OCI-LY7 (cell line): ENCODE measurements around the gene LSAMP. TPM values are rescaled to one million over a fixed set of nuclear protein-coding genes. Genes with fewer than 3 reads are reported as not detected.

Experiments
- BruUV-seq: library from RNA; stranded (reverse); fragments of 400-500 nt; replicated peaks from 2 replicates; lab custom pipeline; 2021; lab: Mats Ljungman, UMichigan
- CTCF ChIA-PET: fragments of 300-600 bp; sonication (Branson Sonifier 250); formaldehyde crosslinking; loops from one replicate; lab custom pipeline; 2022; ENCODE audit warnings: antibody characterized with exemption; ENCODE audit not compliant: unreplicated experiment; lab: Charles Lee
- POLR2A ChIA-PET: fragments of 300-600 bp; sonication (Branson Sonifier 250); formaldehyde crosslinking; loops from one replicate; lab custom pipeline; 2022; ENCODE audit warnings: antibody characterized with exemption; lab: Charles Lee
- DNase-seq: peaks from one replicate; pipeline ENCODE4 v3.0.0-alpha.2; 2015; ENCODE audit warnings: low spot score
- H2AFZ ChIP-seq: fragments of 200-600 bp; sonication (generic), shearing (Covaris generic); 2 replicates; pipeline ENCODE4 v1.6.1; 2014; ENCODE audit warnings: mild to moderate bottlenecking, antibody characterized with exemption, low read length, moderate library complexity
- H3K27ac ChIP-seq: fragments of 200-600 bp; sonication (generic); 2 replicates; pipeline ENCODE4 v1.5.1; 2014; ENCODE audit warnings: mixed run types, low read depth, mild to moderate bottlenecking, moderate library complexity, low read length, inconsistent platforms; ENCODE audit not compliant: poor library complexity, severe bottlenecking
- H3K36me3 ChIP-seq: fragments of 200-600 bp; sonication (generic); 2 replicates; pipeline ENCODE4 v1.6.1; 2014; ENCODE audit warnings: mild to moderate bottlenecking, antibody characterized with exemption, low read length, moderate library complexity, mixed read lengths; ENCODE audit not compliant: insufficient read depth
- H3K4me1 ChIP-seq: fragments of 200-600 bp; sonication (generic); 2 replicates; pipeline ENCODE4 v1.5.1; 2014; ENCODE audit warnings: mild to moderate bottlenecking, low read length; ENCODE audit not compliant: insufficient read depth, poor library complexity, severe bottlenecking
- H3K4me2 ChIP-seq: fragments of 200-600 bp; sonication (generic); 2 replicates; pipeline ENCODE4 v1.6.1; 2014; ENCODE audit warnings: mild to moderate bottlenecking, low read length
- H3K4me3 ChIP-seq: fragments of 200-600 bp; sonication (generic); 2 replicates; pipeline ENCODE4 v1.5.1; 2014; ENCODE audit warnings: mild to moderate bottlenecking, low read depth, low read length; ENCODE audit not compliant: poor library complexity, severe bottlenecking
- H3K79me2 ChIP-seq: fragments of 200-600 bp; sonication (generic); 2 replicates; pipeline ENCODE4 v1.6.1; 2016; ENCODE audit warnings: low read depth, mild to moderate bottlenecking, low read length, moderate library complexity, mixed read lengths; ENCODE audit not compliant: insufficient read depth
- H3K9me2 ChIP-seq: fragments of 200-600 bp; sonication (generic); 2 replicates; pipeline ENCODE4 v1.6.1; 2016; ENCODE audit warnings: mild to moderate bottlenecking, low read length, mixed read lengths; ENCODE audit not compliant: insufficient read depth
- H3K9me3 ChIP-seq: fragments of 200-600 bp; sonication (generic); 2 replicates; pipeline ENCODE4 v1.6.1; 2014; ENCODE audit warnings: mild to moderate bottlenecking, mixed run types, low read length, mixed read lengths
- H4K20me1 ChIP-seq: fragments of 200-600 bp; sonication (generic); 2 replicates; pipeline ENCODE4 v1.6.1; 2014; ENCODE audit warnings: mild to moderate bottlenecking, antibody characterized with exemption, low read length, moderate library complexity, mixed read lengths; ENCODE audit not compliant: insufficient read depth
- CTCF ChIP-seq: fragments of 200-600 bp; sonication (generic); conservative IDR thresholded peaks from 2 replicates; pipeline ENCODE4 v1.5.1; 2014; ENCODE audit warnings: mild to moderate bottlenecking, antibody characterized with exemption, low read length, moderate library complexity, mixed read lengths
- EZH2phosphoT487 ChIP-seq: fragments of 200-600 bp; sonication (generic); IDR thresholded peaks from 2 replicates; pipeline ENCODE4 v1.6.1; 2018; ENCODE audit warnings: low read depth, borderline replicate concordance, mild to moderate bottlenecking, mixed run types, antibody characterized with exemption, low read length, moderate library complexity, mixed read lengths
- intact Hi-C: fragments of 100-400 bp; cut with micrococcal nuclease; formaldehyde crosslinking; loops from one replicate; pipeline ENCODE4 v1.10.0; 2022; ENCODE audit not compliant: unreplicated experiment
- total RNA-seq, 2 experiments: library from RNA; depleted of rRNA in 1 of 2; stranded (reverse); fragments of >200 nt in 1 of 2; shearing (Covaris generic) in 1 of 2; gene quantifications; 2 replicates each; pipeline ENCODE4 v1.2.3, GENCODE V29; 2014 to 2022

Gene LSAMP
- total RNA-seq, 2 experiments from 2014 or later = 1.4 TPM; not detected in 1

- Histone ChIP-seq H3K4me2 (no peak overlapping the region), H3K9me3 (no peaks in the 10 kb centered on the region), H3K79me2 (no peaks in the 10 kb centered on the region), H4K20me1 (no peaks in the 10 kb centered on the region), H2AFZ (no peak overlapping the region), H3K4me1 (no peaks in the 10 kb centered on the region), H3K9me2 (no peaks in the 10 kb centered on the region), H3K36me3 (no peaks in the 10 kb centered on the region), H3K27ac (no peak overlapping the region), H3K4me3 (no peak overlapping the region)
- POLR2A ChIA-PET = interaction anchor here (0.6 kb wide), 1 partner anchor 27 kb away, joined by 5 read pairs; no protein-coding TSS in a partner anchor
- CTCF ChIA-PET = no interaction called here
- TF ChIP-seq EZH2phosphoT487 = no peak
- no peak for TF ChIP-seq CTCF
- DNase-seq = no peak
- BruUV-seq = no TSS peak
- intact Hi-C loops = no loop called here
Measured at GRCh38 chr3:116306720-116307119, 138.6 kb downstream of the LSAMP start.

- ChIA-PET CTCF (no interaction called here), POLR2A (interaction anchor here (0.7 kb wide), 2 partner anchors 63 to 334 kb away, joined by 3 to 4 read pairs; no protein-coding TSS in a partner anchor)
- DNase-seq = no peak
- no peaks in the 10 kb centered on the region for H3K79me2 ChIP-seq
- H3K36me3 ChIP-seq = no peaks in the 10 kb centered on the region
- no peaks in the 10 kb centered on the region for H3K9me2 ChIP-seq
- H3K9me3 ChIP-seq = no peaks in the 10 kb centered on the region
- H3K4me1 ChIP-seq = no peaks in the 10 kb centered on the region
- H3K27ac ChIP-seq = no peak overlapping the region
- intact Hi-C loops = no loop called here
- H4K20me1 ChIP-seq = no peaks in the 10 kb centered on the region
- TF ChIP-seq CTCF (no peak), EZH2phosphoT487 (no peak)
- H2AFZ ChIP-seq = no peak overlapping the region
- no TSS peak for BruUV-seq
- no peak overlapping the region for H3K4me3 ChIP-seq
- no peak overlapping the region for H3K4me2 ChIP-seq
Measured at GRCh38 chr3:116306149-116306548, 139.1 kb downstream of the LSAMP start.

GRCh38 chr3:116302087-116302747, 143.1 kb downstream of the LSAMP start:
- Histone ChIP-seq H2AFZ (no peak overlapping the region), H3K27ac (no peak overlapping the region), H3K4me2 (no peak overlapping the region), H4K20me1 (no peaks in the 10 kb centered on the region), H3K79me2 (no peaks in the 10 kb centered on the region), H3K9me2 (no peaks in the 10 kb centered on the region), H3K36me3 (no peaks in the 10 kb centered on the region), H3K9me3 (no peaks in the 10 kb centered on the region), H3K4me3 (no peak overlapping the region), H3K4me1 (no peaks in the 10 kb centered on the region)
- POLR2A ChIA-PET = no interaction called here
- no TSS peak for BruUV-seq
- no peak for DNase-seq
- TF ChIP-seq CTCF (no peak), EZH2phosphoT487 (no peak)
- intact Hi-C loops = no loop called here
- CTCF ChIA-PET = no interaction called here
